K562 (cell line): ENCODE measurements around the gene ZNF585A. TPM values are rescaled to one million over a fixed set of nuclear protein-coding genes. Genes with fewer than 3 reads are reported as not detected.

Experiments
- ATAC-seq: fragments of 200-7000 bp; cut with Tn5 transposase; 3 replicates; pipeline ENCODE4 v1.9.1; 2020; ENCODE audit warnings: moderate library complexity
- BruUV-seq: library from RNA; stranded (reverse); fragments of 400-500 nt; replicated peaks from 2 replicates; lab custom pipeline; 2021; lab: Mats Ljungman, UMichigan
- CTCF ChIA-PET: fragments of 300-600 bp; formaldehyde crosslinking; extraction: SDS; loops from one replicate; lab custom pipeline; 2021; ENCODE audit warnings: low intra/inter-chr PET ratio; lab: Yijun Ruan, JAX
- POLR2A ChIA-PET: fragments of 300-600, 350-650 bp; sonication (Branson Sonifier 250); formaldehyde crosslinking; extraction: SDS; loops from one replicate; lab custom pipeline; 2021; ENCODE audit warnings: antibody characterized with exemption, inconsistent platforms; lab: Yijun Ruan, JAX
- DNase-seq, 4 experiments: peaks; one replicate each; pipeline versions ENCODE4 v3.0.0 to v3.0.0-alpha.2; 2011 to 2018; ENCODE audit warnings: low spot score in 3 of 4, mixed read lengths in 3 of 4; ENCODE audit errors: extremely low read depth in 1 of 4
- FAIRE-seq: peaks from 2 replicates; lab custom pipeline; 2011; peaks lifted over from hg19 to GRCh38; lab: Jason Lieb, UNC
- H2AFZ ChIP-seq: 2 replicates; pipeline ENCODE4 v1.6.0; 2011; ENCODE audit warnings: low read depth, low read length, control low read depth, inconsistent platforms
- H3K27ac ChIP-seq: fragments of 200-600 bp; 3 replicates; pipeline ENCODE4 v1.8.0; 2011; ENCODE audit warnings: low read depth, mild to moderate bottlenecking, control low read depth, inconsistent platforms, low read length, moderate library complexity, mixed read lengths; ENCODE audit errors: extremely low read depth
- H3K27me3 ChIP-seq, 2 experiments: fragments of 300-600 bp in 1 of 2; 2 replicates in 1 of 2; 3 replicates in 1 of 2; pipeline versions ENCODE4 v1.6.0 to v1.8.0; 2011; ENCODE audit warnings: inconsistent platforms in 2 of 2, low read length in 2 of 2, mild to moderate bottlenecking in 1 of 2, mixed read lengths in 1 of 2, moderate library complexity in 1 of 2; ENCODE audit not compliant: control insufficient read depth in 2 of 2, insufficient read depth in 2 of 2
- H3K36me3 ChIP-seq: fragments of 300-600 bp; 3 replicates; pipeline ENCODE4 v1.8.0; 2011; ENCODE audit warnings: mild to moderate bottlenecking, low read length, inconsistent platforms; ENCODE audit not compliant: control insufficient read depth, insufficient read depth
- H3K4me1 ChIP-seq, 2 experiments: fragments of 200-600 bp in 1 of 2; replicated peaks in 1 of 2; 2 replicates in 1 of 2; 3 replicates in 1 of 2; pipeline versions ENCODE4 v1.5.1 to v1.8.0; 2011; ENCODE audit warnings: inconsistent platforms in 2 of 2, low read length in 2 of 2, mild to moderate bottlenecking in 1 of 2, mixed read lengths in 1 of 2, moderate library complexity in 1 of 2; ENCODE audit not compliant: control insufficient read depth in 2 of 2, insufficient read depth in 2 of 2
- H3K4me2 ChIP-seq: 2 replicates; pipeline ENCODE4 v1.6.1; 2011; ENCODE audit warnings: low read length, control low read depth, inconsistent platforms, mixed read lengths; ENCODE audit not compliant: insufficient read depth
- H3K4me3 ChIP-seq: fragments of 200-600 bp; sonication (generic), shearing (Covaris generic); 2 replicates; pipeline ENCODE4 v1.5.1; 2016; ENCODE audit warnings: control low read depth, inconsistent platforms
- H3K79me2 ChIP-seq: fragments of 200-600 bp; 3 replicates; pipeline ENCODE4 v1.8.0; 2011; ENCODE audit warnings: low read length, inconsistent platforms; ENCODE audit not compliant: control insufficient read depth, insufficient read depth
- H3K9ac ChIP-seq, 2 experiments: 2 replicates each; pipeline versions ENCODE4 v1.6.0 to v1.6.1; 2011; ENCODE audit warnings: low read depth in 2 of 2, low read length in 2 of 2, control low read depth in 1 of 2, inconsistent platforms in 1 of 2, mild to moderate bottlenecking in 1 of 2, mixed read lengths in 1 of 2; ENCODE audit not compliant: insufficient read depth in 1 of 2
- H3K9me1 ChIP-seq: one replicate; pipeline ENCODE4 v1.6.0; 2011; ENCODE audit warnings: inconsistent platforms, mild to moderate bottlenecking, low read length, moderate library complexity; ENCODE audit not compliant: control insufficient read depth, insufficient read depth
- H3K9me3 ChIP-seq: replicated peaks from 2 replicates; pipeline ENCODE4 v1.5.1; 2011; ENCODE audit warnings: low read depth, low read length, inconsistent platforms; ENCODE audit not compliant: control insufficient read depth, insufficient read depth
- H4K20me1 ChIP-seq: replicated peaks from 2 replicates; pipeline ENCODE4 v1.6.1; 2011; ENCODE audit warnings: low read length, inconsistent platforms, mixed read lengths; ENCODE audit not compliant: control insufficient read depth, insufficient read depth
- CEBPG ChIP-seq, 3 experiments: fragments of 200-800 bp in 1 of 3; sonication (Bioruptor generic) in 1 of 3; sonication (generic) in 1 of 3; formaldehyde crosslinking in 1 of 3; IDR thresholded peaks in 2 of 3; conservative IDR thresholded peaks in 1 of 3; 2 replicates each; pipeline versions ENCODE4 v1.6.1 to v1.8.0; 2016 to 2022; ENCODE audit warnings: missing compliant biosample characterization in 2 of 3, missing genetic modification characterization in 2 of 3, mild to moderate bottlenecking in 1 of 3, missing genetic modification reagents in 1 of 3
- ILK ChIP-seq: fragments of 450-650 bp; IDR thresholded peaks from 2 replicates; pipeline ENCODE4 v1.6.1; 2016; ENCODE audit warnings: missing genetic modification characterization, low read depth, mild to moderate bottlenecking, missing compliant biosample characterization, moderate library complexity, borderline replicate concordance
- JUND ChIP-seq, 2 experiments: IDR thresholded peaks; 2 replicates in 1 of 2; 3 replicates in 1 of 2; pipeline ENCODE4 v1.6.1; 2011; ENCODE audit warnings: borderline replicate concordance in 2 of 2, low read depth in 2 of 2, low read length in 2 of 2, improper control_type of control experiment in 1 of 2, missing biosample characterization in 1 of 2, missing genetic modification characterization in 1 of 2, missing genetic modification reagents in 1 of 2
- KDM1A ChIP-seq, 2 experiments: fragments of 450-650 bp; IDR thresholded peaks; 2 replicates each; pipeline ENCODE4 v1.6.1; 2016; ENCODE audit warnings: mild to moderate bottlenecking in 2 of 2
- LARP7 ChIP-seq: fragments of 450-650 bp; IDR thresholded peaks from 2 replicates; pipeline ENCODE4 v1.6.1; 2016
- SMARCA4 ChIP-seq: fragments of 450-650 bp; IDR thresholded peaks from 2 replicates; pipeline ENCODE4 v1.6.1; 2016
- STAT5A ChIP-seq: IDR thresholded peaks from 2 replicates; pipeline ENCODE4 v1.6.1; 2012; ENCODE audit warnings: low read length, inconsistent platforms, borderline replicate concordance
- ZNF280A ChIP-seq: fragments of 450-650 bp; IDR thresholded peaks from 2 replicates; pipeline ENCODE4 v1.6.1; 2018; ENCODE audit warnings: mild to moderate bottlenecking, low read depth; ENCODE audit not compliant: partially characterized antibody
- WGBS: fragments of 100-300 bp; shearing (Covaris generic); methylation state at CpG from one replicate; pipeline ENCODE4 v1.1.6; 2016; ENCODE audit warnings: low coverage, mixed read lengths; ENCODE audit not compliant: insufficient coverage; ENCODE audit errors: missing lambda C conversion rate; 5-methylcytosine and 5-hydroxymethylcytosine counted together
- in situ Hi-C: fragments of 300-500 bp; cut with MboI; formaldehyde crosslinking; loops from 4 replicates; pipeline ENCODE4 v1.15.0; 2018; ENCODE audit warnings: inconsistent platforms, mixed read lengths
- intact Hi-C: fragments of 100-400 bp; cut with micrococcal nuclease; formaldehyde crosslinking; loops from 2 replicates; pipeline ENCODE4 v1.14.2; 2022
- polyA plus RNA-seq, 8 experiments: library from polyadenylated mRNA; depleted of rRNA in 4 of 8; stranded (reverse) in 5 of 8; unstranded in 3 of 8; fragments of >200 nt; fragmentation: Nextera tagmentation in 2 of 8; fragmentation: Illumina TruSeq in 1 of 8; extraction: Ambion mirVana in 2 of 8; extraction: Trizol in 1 of 8; gene quantifications; 2 replicates each; pipeline versions ENCODE4 v1.2.1 to v1.2.3, GENCODE V29; 2011 to 2014; ENCODE audit warnings: inconsistent platforms in 1 of 8, missing spikeins in 1 of 8
- total RNA-seq, 7 experiments: library from RNA; depleted of rRNA in 6 of 7; stranded (reverse); fragments of >200 nt in 6 of 7; fragmentation: Illumina TruSeq in 2 of 7; extraction: Trizol in 2 of 7; gene quantifications; 2 replicates each; pipeline versions ENCODE4 v1.2.1 to v1.2.3, GENCODE V29; 2011 to 2021; ENCODE audit warnings: low replicate concordance in 1 of 7
- TF ChIP-seq, protein P1 (sequence below): fragments of 450-650 bp; IDR thresholded peaks from 2 replicates; pipeline ENCODE4 v1.6.1; 2017; ENCODE audit warnings: antibody characterized with exemption
- TF ChIP-seq, protein P2 (sequence below): sonication (generic); formaldehyde crosslinking; IDR thresholded peaks from 2 replicates; pipeline ENCODE4 v1.9.0; 2022; ENCODE audit warnings: mild to moderate bottlenecking, missing genetic modification reagents

ZNF585A gene
- total and polyA plus RNA-seq, 9 of the 15 experiments (the other 6 are each of a cell fraction or from before 2014, with no cell fraction given), result 5.6 to 31.0 (median 8.5) TPM

- FAIRE-seq, result no peak
- Histone ChIP-seq H3K4me3 (no peak overlapping the region), H3K4me2 (no peak overlapping the region), H3K79me2 (peaks cover 16% of the 10 kb centered on the region), H3K36me3 (peaks cover 12% of the 10 kb centered on the region; the same call in 2 of the 3 replicates), H3K4me1 (peaks cover 0 to 9% of the 10 kb centered on the region in 2 experiments; a peak in 3 of 5 replicates), H3K27ac (no peak overlapping the region), H3K27me3 (no peaks in the 10 kb centered on the region), H3K9me3 (no peaks in the 10 kb centered on the region), H3K9ac (no peak overlapping the region), H3K9me1 (no peaks in the 10 kb centered on the region), H2AFZ (no peak overlapping the region), H4K20me1 (no peaks in the 10 kb centered on the region)
- no peak for DNase-seq
- ChIA-PET POLR2A (no interaction called here), CTCF (no interaction called here)
- WGBS, result 84% methylated on average over 3 of the region's 3 CpGs
- intact Hi-C loops (no loop called here), in situ Hi-C loops (no loop called here)
- BruUV-seq, result no TSS peak
- no peak for ATAC-seq
- TF ChIP-seq ILK (tag) (no peak), CEBPG (CRISPR knock-in tag; IDR thresholded peaks at IDR 0.05) (no peak), CEBPG (tag; conservative IDR thresholded peaks at IDR 0.05 in 1 of 2, IDR thresholded peaks at IDR 0.05 in 1 of 2) (peak in 1 of 2 experiments; percentile 55; a peak in 2 of 4 replicates)
These were observed 47.9 kb upstream of the ZNF585A start for GRCh38 chr19:37220383-37220782.

DNA sequence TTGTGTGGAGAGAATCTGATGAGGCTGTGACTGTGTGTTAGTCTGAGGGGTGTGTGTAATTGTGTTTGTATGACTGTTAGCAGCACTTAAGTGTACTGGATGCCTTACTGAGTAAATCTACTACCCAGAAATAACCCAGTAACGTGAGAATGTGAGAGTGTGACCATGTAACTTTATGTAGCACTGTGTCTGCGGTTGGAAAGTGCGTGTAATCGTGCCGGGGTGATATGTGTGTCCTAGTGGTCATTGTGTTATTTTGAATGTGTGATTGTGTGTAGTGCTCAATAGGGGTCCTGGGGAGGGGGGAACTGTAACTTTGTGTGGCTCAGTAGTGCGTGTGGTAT lies 46.1 kb upstream of the ZNF585A start:
- peak in 1 of 4 experiments; percentile 19 for DNase-seq
- Histone ChIP-seq H4K20me1 (no peaks in the 10 kb centered on the region), H3K36me3 (peaks cover 9% of the 10 kb centered on the region; the same call in 2 of the 3 replicates), H3K9ac (peak overlapping the region; percentile 83 to 93), H3K4me1 (peaks cover 0 to 9% of the 10 kb centered on the region in 2 experiments; a peak in 3 of 5 replicates), H3K4me3 (peak overlapping the region; percentile 61), H3K4me2 (peak overlapping the region; percentile 99), H3K9me1 (no peaks in the 10 kb centered on the region), H2AFZ (peak overlapping the region; percentile 94)
- in situ Hi-C loops, result no loop called here
- CTCF ChIA-PET, result no interaction called here
- no peak for FAIRE-seq
- intact Hi-C loops, result no loop called here
- TF ChIP-seq STAT5A (0 out of 2 replicates have a peak, but pooled peaks have one; percentile 22), SMARCA4 (peak; percentile 57; the same call in 1 of the 2 replicates), ZNF280A (no peak), JUND (IDR thresholded peaks at IDR 0.05; ENCODE audit: borderline replicate concordance, low read depth, low read length) (no peak), JUND (tag; IDR thresholded peaks at IDR 0.05; ENCODE audit: borderline replicate concordance, low read depth, low read length) (0 out of 3 replicates have a peak, but pooled peaks have one; percentile 3), LARP7 (0 out of 2 replicates have a peak, but pooled peaks have one; percentile 11), KDM1A (IDR thresholded peaks at IDR 0.05) (peak in 1 of 2 experiments; percentile 18; a peak in 1 of 4 replicates)
- TF ChIP-seq, protein P1, sequence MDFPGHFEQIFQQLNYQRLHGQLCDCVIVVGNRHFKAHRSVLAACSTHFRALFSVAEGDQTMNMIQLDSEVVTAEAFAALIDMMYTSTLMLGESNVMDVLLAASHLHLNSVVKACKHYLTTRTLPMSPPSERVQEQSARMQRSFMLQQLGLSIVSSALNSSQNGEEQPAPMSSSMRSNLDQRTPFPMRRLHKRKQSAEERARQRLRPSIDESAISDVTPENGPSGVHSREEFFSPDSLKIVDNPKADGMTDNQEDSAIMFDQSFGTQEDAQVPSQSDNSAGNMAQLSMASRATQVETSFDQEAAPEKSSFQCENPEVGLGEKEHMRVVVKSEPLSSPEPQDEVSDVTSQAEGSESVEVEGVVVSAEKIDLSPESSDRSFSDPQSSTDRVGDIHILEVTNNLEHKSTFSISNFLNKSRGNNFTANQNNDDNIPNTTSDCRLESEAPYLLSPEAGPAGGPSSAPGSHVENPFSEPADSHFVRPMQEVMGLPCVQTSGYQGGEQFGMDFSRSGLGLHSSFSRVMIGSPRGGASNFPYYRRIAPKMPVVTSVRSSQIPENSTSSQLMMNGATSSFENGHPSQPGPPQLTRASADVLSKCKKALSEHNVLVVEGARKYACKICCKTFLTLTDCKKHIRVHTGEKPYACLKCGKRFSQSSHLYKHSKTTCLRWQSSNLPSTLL, result no peak
- TF ChIP-seq, protein P2, sequence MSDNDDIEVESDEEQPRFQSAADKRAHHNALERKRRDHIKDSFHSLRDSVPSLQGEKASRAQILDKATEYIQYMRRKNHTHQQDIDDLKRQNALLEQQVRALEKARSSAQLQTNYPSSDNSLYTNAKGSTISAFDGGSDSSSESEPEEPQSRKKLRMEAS (CRISPR knock-in tag), result 0 out of 2 replicates have a peak, but pooled peaks have one; percentile 4
- TF ChIP-seq, all 486 proteins: peak for 6
- no peaks in the 10 kb centered on the region for H3K27me3 ChIP-seq
- POLR2A ChIA-PET, result no interaction called here
- WGBS, result 4% methylated on average over 6 of the region's 6 CpGs
- H3K9me3 ChIP-seq, result no peaks in the 10 kb centered on the region
- H3K79me2 ChIP-seq, result peaks cover 16% of the 10 kb centered on the region
- TSS peak; percentile 83 for BruUV-seq
- H3K27ac ChIP-seq, result peak overlapping the region; percentile 84
- peak; percentile 2; the same call in 2 of the 3 replicates for ATAC-seq
